T-helper 2 cell treated with Interferon-gamma antibody and Interleukin-4, amounts not matched to agents 5 μg/mL and 100 μg/mL, for 36 hours (primary cell): ENCODE measurements around the gene HHAT.

Experiments used
- DNase-seq: peaks from one replicate; pipeline ENCODE4 v3.0.0; 2021; ENCODE audit warnings: low spot score
- H3K27ac Mint-ChIP-seq: one replicate; pipeline ENCODE4 v1.8.0; 2021; ENCODE audit warnings: mild to moderate bottlenecking, mixed read lengths
- H3K27me3 Mint-ChIP-seq: one replicate; pipeline ENCODE4 v1.8.0; 2021; ENCODE audit warnings: low read depth, mixed read lengths
- H3K36me3 Mint-ChIP-seq: one replicate; pipeline ENCODE4 v1.8.0; 2021; ENCODE audit warnings: low read depth, mixed read lengths
- H3K4me1 Mint-ChIP-seq: one replicate; pipeline ENCODE4 v1.8.0; 2021; ENCODE audit warnings: low read depth, mixed read lengths
- H3K4me3 Mint-ChIP-seq: one replicate; pipeline ENCODE4 v1.8.0; 2022; ENCODE audit warnings: mild to moderate bottlenecking, moderate library complexity, mixed read lengths
- H3K9me3 Mint-ChIP-seq: one replicate; pipeline ENCODE4 v1.8.0; 2021; ENCODE audit warnings: mixed read lengths

The HHAT gene

DNA sequence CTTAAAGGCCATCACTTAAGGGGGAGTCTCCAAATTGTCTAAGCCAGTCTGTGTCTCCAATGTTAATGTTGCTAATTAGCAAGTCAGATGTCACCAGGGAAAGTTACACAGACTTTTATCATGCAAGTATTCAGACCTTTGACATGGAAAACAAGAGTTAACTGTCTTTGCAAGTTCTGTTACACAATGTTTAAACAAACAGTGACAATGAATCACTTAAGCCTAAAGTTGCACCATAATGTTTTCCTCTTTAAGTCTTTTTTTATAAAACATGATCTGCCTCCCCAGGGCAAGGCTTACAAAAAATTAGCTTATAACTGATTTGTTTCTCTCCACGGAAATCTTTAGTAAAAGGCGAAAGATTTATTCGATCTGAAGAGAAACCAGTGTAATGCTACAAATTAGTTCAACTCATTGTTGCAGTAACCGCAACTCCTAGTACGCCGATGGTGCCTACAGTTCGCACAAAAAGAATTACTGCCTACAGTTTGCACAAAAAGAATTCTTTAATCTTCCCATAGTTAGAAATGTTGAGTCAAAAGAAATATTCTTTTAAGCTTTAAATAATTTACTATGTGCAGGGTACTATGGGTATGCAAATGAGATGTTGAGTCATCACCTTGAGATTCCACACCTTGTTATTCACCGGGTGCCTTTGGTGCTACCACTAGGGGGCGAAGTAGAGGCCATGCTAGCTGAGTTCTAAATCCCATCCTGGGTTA lies 45.3 kb downstream of the HHAT start:
- Mint-ChIP-seq H3K27me3 (peaks cover 21% of the 10 kb centered on the region), H3K4me1 (peaks cover 3% of the 10 kb centered on the region), H3K9me3 (no peaks in the 10 kb centered on the region), H3K36me3 (no peaks in the 10 kb centered on the region), H3K4me3 (no peak overlapping the region), H3K27ac (peak overlapping the region; percentile 42)
- peak; percentile 62 for DNase-seq

DNA sequence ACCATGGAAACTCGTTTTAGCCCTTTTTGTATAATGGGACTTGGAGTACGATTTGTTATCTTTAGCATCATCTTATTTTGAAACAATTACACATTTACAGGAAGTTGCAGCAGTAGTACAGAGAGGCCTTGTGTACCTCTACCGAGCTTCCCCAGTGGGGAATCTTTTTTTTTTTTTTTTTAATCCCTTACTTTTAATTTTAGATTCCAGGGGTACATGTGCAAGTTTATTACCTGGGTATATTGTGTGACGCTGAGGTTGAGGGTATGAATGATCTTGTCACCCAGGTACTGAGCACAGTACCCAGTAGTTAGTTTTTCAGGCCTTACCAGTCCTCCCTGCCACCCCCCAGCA lies 45.9 kb downstream of the HHAT start:
- no peak overlapping the region for H3K27ac Mint-ChIP-seq
- DNase-seq = no peak
- no peaks in the 10 kb centered on the region for H3K9me3 Mint-ChIP-seq
- no peaks in the 10 kb centered on the region for H3K36me3 Mint-ChIP-seq
- peaks cover 3% of the 10 kb centered on the region for H3K4me1 Mint-ChIP-seq
- peaks cover 21% of the 10 kb centered on the region for H3K27me3 Mint-ChIP-seq
- no peak overlapping the region for H3K4me3 Mint-ChIP-seq

DNA sequence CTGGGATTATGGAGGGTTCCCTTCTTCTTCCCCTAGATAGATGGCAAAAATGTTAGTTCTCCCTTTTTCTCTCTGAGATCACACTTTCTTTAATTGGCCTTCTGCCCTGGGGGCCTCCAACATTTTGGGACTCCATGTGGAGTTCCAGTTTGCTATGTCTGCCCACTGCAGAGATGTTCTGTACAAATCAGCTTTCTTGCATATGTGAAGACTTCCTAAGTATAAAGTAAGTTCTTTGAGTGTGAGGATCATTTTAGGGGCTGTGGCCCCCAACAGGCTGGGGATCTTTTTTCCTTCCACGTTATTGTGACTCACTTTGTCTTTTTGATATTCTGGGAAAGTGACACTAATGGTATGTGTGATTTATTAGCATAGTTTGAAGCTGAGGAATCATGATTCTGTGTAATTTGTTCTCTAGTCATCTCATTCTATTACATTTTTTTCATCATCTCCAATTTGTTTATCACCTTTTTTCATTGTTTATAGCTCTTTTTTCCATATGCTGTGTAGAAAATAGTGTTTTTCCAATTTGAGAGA lies 48.2 kb downstream of the HHAT start:
- H3K9me3 Mint-ChIP-seq = no peaks in the 10 kb centered on the region
- no peaks in the 10 kb centered on the region for H3K36me3 Mint-ChIP-seq
- peaks cover 21% of the 10 kb centered on the region for H3K27me3 Mint-ChIP-seq
- H3K4me3 Mint-ChIP-seq = no peak overlapping the region
- H3K4me1 Mint-ChIP-seq = peaks cover 3% of the 10 kb centered on the region
- DNase-seq = no peak
- H3K27ac Mint-ChIP-seq = no peak overlapping the region

DNA sequence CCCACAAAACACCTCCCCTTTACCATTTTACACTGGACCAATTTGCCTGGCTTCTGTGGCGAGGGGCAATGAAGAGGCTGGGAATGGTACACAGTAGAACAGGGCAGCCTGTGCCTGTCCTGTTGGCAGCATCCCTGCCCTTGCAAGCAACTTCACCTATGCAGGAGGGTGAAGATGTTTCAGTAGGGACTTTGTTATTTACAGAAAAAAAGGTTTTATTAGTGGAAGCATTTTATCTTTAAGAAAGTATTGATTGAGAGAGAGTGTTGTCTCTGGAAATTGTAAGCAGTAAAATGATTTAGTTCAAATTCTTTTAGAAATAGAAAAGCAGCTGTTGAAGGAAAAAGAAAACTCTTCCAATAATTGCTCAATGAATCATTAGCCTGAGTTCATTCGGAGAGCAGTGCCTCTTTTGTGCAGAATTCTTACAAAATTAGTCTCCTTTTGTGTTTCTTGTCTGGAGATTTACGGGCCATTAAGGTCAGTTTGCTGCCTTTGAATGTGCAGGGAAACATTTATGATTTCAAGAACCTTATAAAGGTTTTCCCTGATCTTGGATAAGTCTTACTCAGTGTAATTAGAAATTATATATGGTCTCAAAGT lies 49.1 kb downstream of the HHAT start:
- no peak overlapping the region for H3K4me3 Mint-ChIP-seq
- H3K36me3 Mint-ChIP-seq = no peaks in the 10 kb centered on the region
- H3K27ac Mint-ChIP-seq = no peak overlapping the region
- H3K9me3 Mint-ChIP-seq = no peaks in the 10 kb centered on the region
- peaks cover 3% of the 10 kb centered on the region for H3K4me1 Mint-ChIP-seq
- peaks cover 19% of the 10 kb centered on the region for H3K27me3 Mint-ChIP-seq
- no peak for DNase-seq

DNA sequence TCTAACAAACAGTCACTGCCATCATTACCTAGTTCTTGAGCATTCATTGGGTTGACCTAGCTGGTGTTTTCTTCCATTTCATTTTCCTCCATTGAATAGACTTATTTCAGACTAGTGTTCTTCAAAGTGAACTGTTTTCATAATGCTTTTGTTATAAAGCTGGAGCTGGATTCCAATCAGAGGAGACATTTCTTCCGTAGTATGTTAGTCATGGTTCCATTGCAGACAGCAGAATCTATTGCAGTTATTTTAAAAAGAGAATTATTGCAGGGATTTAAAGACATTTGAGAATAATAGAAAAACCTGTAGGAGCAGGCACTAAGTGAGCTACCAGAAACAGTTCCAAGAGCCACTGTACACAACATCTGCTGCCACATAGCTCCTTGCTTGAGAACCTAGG lies 50.0 kb downstream of the HHAT start:
- H3K27me3 Mint-ChIP-seq = peaks cover 15% of the 10 kb centered on the region
- no peaks in the 10 kb centered on the region for H3K9me3 Mint-ChIP-seq
- H3K27ac Mint-ChIP-seq = no peak overlapping the region
- H3K4me3 Mint-ChIP-seq = no peak overlapping the region
- H3K36me3 Mint-ChIP-seq = no peaks in the 10 kb centered on the region
- peaks cover under 1% of the 10 kb centered on the region for H3K4me1 Mint-ChIP-seq
- DNase-seq = no peak

DNA sequence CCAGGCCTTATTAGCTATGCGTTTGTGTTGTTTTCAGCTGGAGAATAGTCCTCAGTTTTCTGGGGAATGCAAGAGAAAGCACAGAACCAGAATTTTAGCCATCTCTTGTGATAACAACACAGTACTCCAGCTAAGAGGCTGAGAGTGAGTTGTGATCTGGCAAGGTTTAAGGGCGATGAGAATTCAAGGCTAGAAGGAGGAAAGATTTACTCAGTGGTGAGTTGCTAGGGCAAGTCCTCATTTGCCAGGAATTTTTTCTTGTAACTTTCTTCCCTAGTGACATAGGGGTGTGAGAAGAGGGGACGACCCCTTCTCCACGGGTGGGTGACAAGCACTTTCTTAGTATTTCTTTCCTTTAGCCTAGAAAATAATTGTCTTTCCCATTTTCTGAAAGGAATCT lies 53.2 kb downstream of the HHAT start:
- Mint-ChIP-seq H3K4me1 (no peaks in the 10 kb centered on the region), H3K36me3 (no peaks in the 10 kb centered on the region), H3K9me3 (no peaks in the 10 kb centered on the region), H3K27me3 (peaks cover 19% of the 10 kb centered on the region), H3K4me3 (no peak overlapping the region), H3K27ac (no peak overlapping the region)
- no peak for DNase-seq

DNA sequence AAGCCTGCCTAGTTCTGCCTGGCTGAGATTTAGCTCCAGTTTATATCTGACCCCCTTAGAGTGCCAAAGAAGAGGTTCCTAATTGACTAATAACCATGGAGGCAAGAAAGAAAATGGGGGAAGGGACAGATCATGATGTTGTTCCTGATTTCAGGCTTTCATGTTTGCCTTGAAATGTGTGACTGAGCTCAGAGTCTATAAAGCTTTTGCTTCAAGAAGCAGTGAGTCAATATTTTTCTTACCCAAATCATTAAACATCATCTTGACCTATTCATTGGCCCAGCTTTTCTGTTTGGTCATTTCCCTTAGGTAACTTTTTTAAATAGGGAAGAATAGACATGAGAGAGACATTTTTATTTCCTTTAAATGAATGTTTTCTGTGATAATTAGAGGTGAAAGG lies 55.9 kb downstream of the HHAT start:
- H3K36me3 Mint-ChIP-seq = no peaks in the 10 kb centered on the region
- H3K4me3 Mint-ChIP-seq = no peak overlapping the region
- peaks cover 10% of the 10 kb centered on the region for H3K27me3 Mint-ChIP-seq
- H3K27ac Mint-ChIP-seq = no peak overlapping the region
- H3K4me1 Mint-ChIP-seq = no peaks in the 10 kb centered on the region
- no peaks in the 10 kb centered on the region for H3K9me3 Mint-ChIP-seq
- DNase-seq = no peak

DNA sequence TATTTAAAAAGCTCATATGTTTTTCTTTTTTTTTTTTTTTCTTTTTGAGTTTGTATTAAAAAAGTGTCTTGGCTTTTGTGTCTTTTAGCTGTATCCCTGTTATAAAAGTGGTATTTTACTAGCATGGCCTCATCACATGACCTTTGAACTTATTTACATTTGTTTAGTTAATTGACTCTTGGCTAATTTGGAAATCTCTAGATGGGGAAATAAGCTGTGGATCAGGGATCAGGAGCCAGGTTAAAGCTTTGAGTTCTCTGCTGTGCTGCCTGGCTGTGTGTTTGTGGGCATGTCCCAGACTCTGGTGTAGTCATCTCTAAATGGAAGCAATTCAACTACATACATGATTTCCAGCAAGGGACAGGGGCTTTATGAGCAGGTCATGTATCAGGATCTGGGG lies 56.5 kb downstream of the HHAT start:
- H3K4me3 Mint-ChIP-seq = no peak overlapping the region
- H3K27me3 Mint-ChIP-seq = peaks cover 13% of the 10 kb centered on the region
- no peak for DNase-seq
- no peaks in the 10 kb centered on the region for H3K4me1 Mint-ChIP-seq
- no peaks in the 10 kb centered on the region for H3K9me3 Mint-ChIP-seq
- H3K36me3 Mint-ChIP-seq = no peaks in the 10 kb centered on the region
- H3K27ac Mint-ChIP-seq = no peak overlapping the region

DNA sequence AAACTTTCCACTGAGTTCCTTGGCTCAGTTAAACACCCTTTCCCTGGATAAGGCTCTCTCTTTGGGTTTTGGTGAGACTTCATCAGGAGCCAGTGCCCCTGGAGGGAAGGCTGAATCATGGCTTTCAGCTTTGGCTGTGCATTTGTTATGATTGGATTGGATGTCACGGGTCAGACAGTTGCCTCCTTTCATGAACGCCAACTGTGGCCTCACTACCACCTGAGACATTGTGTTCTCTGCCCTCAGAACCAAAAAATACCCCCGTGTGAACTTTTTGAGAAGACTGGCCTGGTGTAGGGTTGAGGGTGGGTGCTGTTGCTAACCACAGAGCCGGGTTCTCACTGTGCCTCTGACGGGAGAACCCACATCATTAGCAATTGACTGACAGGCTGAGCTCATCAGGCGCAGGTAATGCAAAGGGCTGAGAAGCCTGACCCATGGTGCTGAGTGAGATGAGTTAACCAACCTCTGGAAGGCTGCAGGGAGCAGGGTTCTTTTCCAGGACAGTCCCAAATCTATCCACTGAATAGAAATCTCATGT lies 65.6 kb downstream of the HHAT start:
- Mint-ChIP-seq H3K4me1 (no peaks in the 10 kb centered on the region), H3K27me3 (peaks cover 25% of the 10 kb centered on the region), H3K4me3 (no peak overlapping the region), H3K9me3 (no peaks in the 10 kb centered on the region), H3K27ac (no peak overlapping the region), H3K36me3 (no peaks in the 10 kb centered on the region)
- no peak for DNase-seq

DNA sequence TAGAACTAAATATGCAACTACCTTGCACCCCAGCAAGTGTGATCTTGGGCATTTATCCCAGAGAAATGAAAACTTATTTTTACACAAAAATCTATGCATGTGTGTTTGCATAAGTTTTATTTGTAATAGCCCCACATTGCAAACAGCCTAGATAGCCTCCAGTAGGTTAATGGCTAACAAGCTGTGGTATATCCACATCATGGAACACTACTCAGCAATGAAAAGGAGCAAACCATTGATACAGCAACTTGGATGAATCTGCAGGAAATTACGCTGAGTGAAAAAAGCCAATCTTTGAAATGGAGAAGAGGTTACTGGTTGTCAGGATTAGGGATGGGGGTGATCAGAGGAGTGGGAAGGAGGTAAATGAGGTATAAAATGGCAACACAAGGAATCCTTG lies 67.8 kb downstream of the HHAT start:
- Mint-ChIP-seq H3K27ac (no peak overlapping the region), H3K9me3 (no peaks in the 10 kb centered on the region), H3K36me3 (no peaks in the 10 kb centered on the region), H3K27me3 (peaks cover 17% of the 10 kb centered on the region), H3K4me1 (peaks cover 7% of the 10 kb centered on the region), H3K4me3 (no peak overlapping the region)
- no peak for DNase-seq

DNA sequence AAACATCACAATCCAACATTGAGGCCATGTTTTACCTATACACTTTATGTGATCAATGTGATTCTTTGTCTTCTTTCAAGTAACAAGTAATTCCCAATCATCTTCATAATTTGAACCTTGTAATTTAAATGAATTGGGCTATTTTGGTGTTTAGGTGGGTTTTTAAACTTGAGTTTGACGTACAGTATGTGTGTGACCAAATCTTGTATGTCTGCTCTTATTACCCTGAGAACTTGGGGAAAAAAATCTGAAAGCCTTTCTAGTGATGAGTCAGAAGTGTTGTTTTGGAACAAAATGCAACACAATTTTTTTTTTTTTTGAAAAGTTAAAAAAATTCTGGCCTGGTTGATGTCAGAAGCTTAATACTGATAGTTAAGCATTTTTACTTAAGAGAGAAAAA lies 68.5 kb downstream of the HHAT start:
- H3K27ac Mint-ChIP-seq = no peak overlapping the region
- H3K36me3 Mint-ChIP-seq = no peaks in the 10 kb centered on the region
- peaks cover 18% of the 10 kb centered on the region for H3K27me3 Mint-ChIP-seq
- H3K4me3 Mint-ChIP-seq = no peak overlapping the region
- H3K4me1 Mint-ChIP-seq = peaks cover 7% of the 10 kb centered on the region
- no peak for DNase-seq
- no peaks in the 10 kb centered on the region for H3K9me3 Mint-ChIP-seq

DNA sequence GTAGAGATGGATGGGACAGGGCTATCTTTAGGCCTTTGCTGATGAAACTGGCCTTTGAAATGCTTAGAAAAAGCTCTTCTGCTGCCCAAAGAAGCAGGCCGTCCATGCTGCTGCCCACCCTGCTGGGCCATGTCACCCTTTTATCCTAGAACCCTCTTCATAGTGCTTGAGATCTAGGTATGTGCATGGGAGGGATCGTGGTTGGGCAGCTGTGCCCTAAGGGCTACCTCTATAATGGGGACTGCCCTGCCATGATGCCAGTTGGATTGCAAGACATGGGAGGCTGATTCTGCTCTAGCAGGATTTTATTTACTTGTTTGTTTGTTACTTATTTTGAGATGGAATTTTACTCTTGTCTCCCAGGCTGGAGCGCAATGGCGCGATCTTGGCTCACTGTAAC lies 69.0 kb downstream of the HHAT start:
- H3K27me3 Mint-ChIP-seq = peaks cover 20% of the 10 kb centered on the region
- H3K4me3 Mint-ChIP-seq = no peak overlapping the region
- H3K36me3 Mint-ChIP-seq = no peaks in the 10 kb centered on the region
- H3K4me1 Mint-ChIP-seq = peaks cover 7% of the 10 kb centered on the region
- no peaks in the 10 kb centered on the region for H3K9me3 Mint-ChIP-seq
- no peak overlapping the region for H3K27ac Mint-ChIP-seq
- DNase-seq = no peak

DNA sequence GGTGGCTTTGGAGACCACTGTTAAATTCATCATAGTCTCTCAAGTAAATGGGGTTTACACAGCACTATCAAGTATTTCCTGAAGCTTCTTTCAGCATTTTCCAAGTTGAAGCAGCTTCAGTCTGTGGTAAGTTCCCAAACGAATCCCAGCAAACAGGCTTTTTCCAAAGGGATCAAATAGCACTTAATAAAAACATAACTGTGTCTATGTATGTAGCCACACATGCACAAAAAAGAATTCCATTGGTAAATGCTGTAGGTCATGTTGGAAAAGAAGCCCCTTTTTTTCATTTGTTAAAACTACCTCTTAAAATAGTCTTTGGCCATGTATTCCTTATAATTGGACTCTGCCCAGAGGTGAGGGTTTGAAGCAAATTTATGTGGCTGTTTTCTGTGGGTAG lies 69.8 kb downstream of the HHAT start:
- peaks cover 20% of the 10 kb centered on the region for H3K27me3 Mint-ChIP-seq
- H3K4me3 Mint-ChIP-seq = no peak overlapping the region
- no peak for DNase-seq
- peaks cover 7% of the 10 kb centered on the region for H3K4me1 Mint-ChIP-seq
- H3K36me3 Mint-ChIP-seq = no peaks in the 10 kb centered on the region
- H3K9me3 Mint-ChIP-seq = no peaks in the 10 kb centered on the region
- H3K27ac Mint-ChIP-seq = no peak overlapping the region

DNA sequence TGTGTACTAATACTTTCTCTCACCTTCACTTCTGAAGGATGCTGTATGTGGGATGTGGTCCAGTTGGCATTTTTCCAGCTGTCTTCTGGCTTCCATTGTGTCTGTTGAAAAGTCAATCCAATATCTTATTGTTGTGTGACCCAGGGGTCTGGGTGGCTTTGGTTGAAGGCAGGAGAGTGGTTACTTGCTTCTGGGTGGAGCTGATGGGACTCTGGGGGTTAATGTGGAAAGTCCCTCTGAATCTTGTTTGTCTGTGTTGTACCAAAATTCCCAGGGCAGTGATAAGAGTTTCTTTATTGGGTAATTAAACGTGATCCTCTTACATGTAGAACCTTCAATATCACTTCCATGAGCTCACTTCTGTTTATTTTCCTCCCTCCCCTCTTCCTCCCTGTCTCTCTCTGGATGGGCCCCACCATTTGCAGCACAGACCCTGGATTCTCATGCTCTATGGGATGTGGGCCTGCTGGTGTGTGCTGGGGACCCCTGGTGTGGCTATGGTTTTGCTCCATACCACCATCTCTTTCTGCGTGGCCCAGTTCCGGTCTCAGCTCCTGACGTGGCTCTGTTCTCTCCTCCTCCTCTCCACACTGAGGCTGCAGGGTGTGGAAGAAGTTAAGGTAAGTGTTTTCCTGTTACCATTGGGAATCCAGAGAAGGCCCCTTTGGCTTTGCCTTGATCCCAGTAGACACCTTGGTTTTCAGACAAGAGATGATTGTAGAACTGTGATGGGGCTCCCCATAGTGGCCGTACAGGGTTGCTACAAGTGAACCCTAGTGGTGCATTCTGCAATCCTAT lies 71.5 kb downstream of the HHAT start:
- DNase-seq = peak; percentile 31
- peaks cover 23% of the 10 kb centered on the region for H3K27me3 Mint-ChIP-seq
- H3K4me1 Mint-ChIP-seq = peaks cover 7% of the 10 kb centered on the region
- no peaks in the 10 kb centered on the region for H3K9me3 Mint-ChIP-seq
- H3K36me3 Mint-ChIP-seq = no peaks in the 10 kb centered on the region
- H3K4me3 Mint-ChIP-seq = no peak overlapping the region
- H3K27ac Mint-ChIP-seq = no peak overlapping the region
